D721Med (cell line): ENCODE data around the gene CSNK1G3.

Experiments
- DNase-seq: peaks from one replicate; pipeline ENCODE4 v3.0.0; 2011; ENCODE audit warnings: low spot score; ENCODE audit not compliant: insufficient read length
- FAIRE-seq: peaks from 2 replicates; lab custom pipeline; 2011; peaks lifted over from hg19 to GRCh38; lab: Jason Lieb, UNC
- TF ChIP-seq, protein P1 (sequence below): IDR thresholded peaks from 2 replicates; pipeline ENCODE4 v1.5.1; 2012; ENCODE audit warnings: mild to moderate bottlenecking, control low read depth; ENCODE audit not compliant: insufficient read depth; ENCODE audit errors: missing control alignments

The CSNK1G3 gene

DNA sequence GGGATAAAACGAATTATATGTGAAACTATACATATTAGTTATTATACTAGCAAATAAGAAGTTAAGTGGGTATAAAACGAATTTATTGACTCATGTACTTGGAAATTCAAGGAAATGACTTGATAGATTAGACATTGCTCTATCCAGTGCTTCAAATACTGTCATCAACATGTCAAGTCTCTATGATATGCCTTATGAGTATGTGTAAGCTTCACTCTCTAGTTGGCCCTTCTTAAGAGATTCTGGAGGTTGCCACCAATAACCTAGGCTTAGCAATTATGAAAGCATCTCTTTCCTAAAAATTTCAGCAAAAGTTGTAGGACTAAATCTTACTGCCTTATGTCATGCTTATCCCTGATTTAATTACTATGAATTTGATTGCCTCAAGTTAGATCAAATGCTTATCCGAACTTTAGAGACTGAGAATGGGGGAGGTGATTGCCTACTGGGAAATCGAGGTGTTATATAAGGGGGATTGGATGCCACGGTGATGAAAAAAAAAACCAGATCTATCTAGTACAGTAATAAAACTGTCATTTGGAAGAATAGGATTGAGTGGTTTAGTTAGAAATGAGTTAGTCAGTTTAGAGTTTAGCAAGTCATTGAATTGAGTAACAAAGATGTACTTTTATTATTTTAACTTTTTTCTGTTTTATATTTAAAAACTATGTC, 46.9 kb downstream of the CSNK1G3 start:
- DNase-seq (no peak), FAIRE-seq (no peak)
- TF ChIP-seq, protein P1, sequence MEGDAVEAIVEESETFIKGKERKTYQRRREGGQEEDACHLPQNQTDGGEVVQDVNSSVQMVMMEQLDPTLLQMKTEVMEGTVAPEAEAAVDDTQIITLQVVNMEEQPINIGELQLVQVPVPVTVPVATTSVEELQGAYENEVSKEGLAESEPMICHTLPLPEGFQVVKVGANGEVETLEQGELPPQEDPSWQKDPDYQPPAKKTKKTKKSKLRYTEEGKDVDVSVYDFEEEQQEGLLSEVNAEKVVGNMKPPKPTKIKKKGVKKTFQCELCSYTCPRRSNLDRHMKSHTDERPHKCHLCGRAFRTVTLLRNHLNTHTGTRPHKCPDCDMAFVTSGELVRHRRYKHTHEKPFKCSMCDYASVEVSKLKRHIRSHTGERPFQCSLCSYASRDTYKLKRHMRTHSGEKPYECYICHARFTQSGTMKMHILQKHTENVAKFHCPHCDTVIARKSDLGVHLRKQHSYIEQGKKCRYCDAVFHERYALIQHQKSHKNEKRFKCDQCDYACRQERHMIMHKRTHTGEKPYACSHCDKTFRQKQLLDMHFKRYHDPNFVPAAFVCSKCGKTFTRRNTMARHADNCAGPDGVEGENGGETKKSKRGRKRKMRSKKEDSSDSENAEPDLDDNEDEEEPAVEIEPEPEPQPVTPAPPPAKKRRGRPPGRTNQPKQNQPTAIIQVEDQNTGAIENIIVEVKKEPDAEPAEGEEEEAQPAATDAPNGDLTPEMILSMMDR, result no peak

DNA sequence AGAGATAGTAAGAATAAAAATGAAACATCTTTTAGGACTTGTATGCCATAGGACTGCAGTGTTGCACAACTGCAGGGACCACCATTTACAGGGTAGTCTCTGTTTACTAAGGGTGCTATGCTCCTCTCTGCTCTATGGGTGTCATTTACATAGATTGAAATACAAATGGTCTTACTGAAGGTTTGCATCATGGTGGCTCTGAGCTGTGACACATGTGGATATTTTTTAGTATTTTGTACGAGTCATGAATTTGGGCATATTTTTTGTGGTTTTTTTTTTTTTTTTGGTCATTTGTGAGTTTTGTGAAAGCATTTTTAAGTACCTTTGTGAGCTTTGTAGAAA, 47.4 kb downstream of the CSNK1G3 start:
- DNase-seq (no peak), FAIRE-seq (no peak)
- TF ChIP-seq, protein P1, result no peak

DNA sequence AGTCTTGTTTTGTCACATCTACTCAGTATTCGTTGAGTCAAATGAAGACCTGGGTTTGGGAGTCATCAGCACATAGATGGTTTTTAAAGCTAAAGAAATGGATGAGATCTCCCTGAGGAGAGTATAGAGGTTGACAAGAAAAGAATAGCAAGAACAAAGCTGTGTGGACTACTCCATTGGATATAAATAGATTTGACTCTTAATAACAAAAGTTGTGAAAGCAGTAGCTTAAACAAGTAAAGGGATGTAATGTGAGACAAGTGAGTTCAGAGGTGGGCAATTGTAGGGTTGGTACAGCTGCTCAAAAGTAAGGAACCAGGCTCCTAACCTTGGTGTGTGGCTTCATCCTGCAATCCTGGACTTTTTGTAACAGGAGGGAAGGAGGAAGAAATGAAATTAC, 49.3 kb downstream of the CSNK1G3 start:
- TF ChIP-seq, protein P1, result no peak
- DNase-seq (no peak), FAIRE-seq (no peak)

DNA sequence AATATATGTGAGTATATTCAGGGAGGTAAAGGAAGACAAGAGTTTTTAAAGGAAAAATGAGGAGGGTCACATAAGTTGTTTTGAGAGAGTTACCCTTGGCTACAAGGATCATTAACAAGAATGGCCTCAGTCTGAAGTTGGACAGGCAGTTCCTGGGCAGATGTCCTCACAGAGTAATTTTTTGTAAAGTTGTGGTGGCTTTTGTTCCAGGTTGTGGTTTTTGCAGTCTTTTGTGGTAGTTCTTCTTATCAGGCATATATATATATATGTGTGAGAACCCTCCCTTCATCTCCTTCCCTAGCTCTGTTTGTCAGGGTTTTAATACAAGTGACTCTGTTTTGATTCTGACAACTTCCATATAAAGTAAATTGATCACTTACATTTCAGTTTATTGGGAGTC, 60.0 kb downstream of the CSNK1G3 start:
- DNase-seq, result no peak
- no peak for FAIRE-seq
- TF ChIP-seq, protein P1, result no peak

DNA sequence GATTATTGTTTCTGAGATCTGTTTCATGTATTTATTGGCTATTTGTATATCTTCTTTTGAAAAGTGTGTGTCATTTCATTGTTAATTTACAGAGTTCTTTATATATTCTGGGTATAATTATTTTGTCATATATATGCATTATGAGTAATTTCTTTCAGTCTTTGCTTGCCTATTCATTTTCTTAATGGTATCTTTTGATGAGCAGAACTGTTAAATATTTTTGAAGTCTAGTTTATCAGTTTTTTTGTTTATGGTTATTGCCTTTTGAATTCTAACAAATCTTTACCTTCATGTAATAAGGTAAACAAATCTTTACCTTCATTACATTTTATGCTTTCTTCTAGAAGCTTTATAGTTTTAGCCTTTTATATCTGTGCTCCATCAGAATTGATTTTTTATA, 66.4 kb downstream of the CSNK1G3 start:
- DNase-seq (no peak), FAIRE-seq (peak; percentile 69)
- TF ChIP-seq, protein P1, result no peak

DNA sequence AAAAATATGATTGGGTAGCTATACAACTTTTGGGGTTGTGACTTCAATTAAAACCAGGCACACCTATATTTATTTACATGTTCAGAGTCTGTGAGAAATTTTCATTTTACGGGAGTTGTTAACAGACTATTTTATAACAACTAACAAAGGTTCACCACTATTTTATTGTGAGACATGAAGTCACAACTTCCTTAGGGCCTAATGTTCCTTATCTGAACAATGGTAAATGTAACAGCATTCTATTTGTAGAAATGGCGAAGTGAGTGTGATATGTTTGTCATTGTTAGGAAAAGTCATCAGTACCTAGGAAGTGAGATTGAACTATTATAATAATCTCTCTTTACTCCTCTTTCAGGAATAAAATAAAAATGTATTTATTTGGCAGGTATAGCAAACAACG, 67.4 kb downstream of the CSNK1G3 start:
- TF ChIP-seq, protein P1, result no peak
- FAIRE-seq (no peak), DNase-seq (no peak)

DNA sequence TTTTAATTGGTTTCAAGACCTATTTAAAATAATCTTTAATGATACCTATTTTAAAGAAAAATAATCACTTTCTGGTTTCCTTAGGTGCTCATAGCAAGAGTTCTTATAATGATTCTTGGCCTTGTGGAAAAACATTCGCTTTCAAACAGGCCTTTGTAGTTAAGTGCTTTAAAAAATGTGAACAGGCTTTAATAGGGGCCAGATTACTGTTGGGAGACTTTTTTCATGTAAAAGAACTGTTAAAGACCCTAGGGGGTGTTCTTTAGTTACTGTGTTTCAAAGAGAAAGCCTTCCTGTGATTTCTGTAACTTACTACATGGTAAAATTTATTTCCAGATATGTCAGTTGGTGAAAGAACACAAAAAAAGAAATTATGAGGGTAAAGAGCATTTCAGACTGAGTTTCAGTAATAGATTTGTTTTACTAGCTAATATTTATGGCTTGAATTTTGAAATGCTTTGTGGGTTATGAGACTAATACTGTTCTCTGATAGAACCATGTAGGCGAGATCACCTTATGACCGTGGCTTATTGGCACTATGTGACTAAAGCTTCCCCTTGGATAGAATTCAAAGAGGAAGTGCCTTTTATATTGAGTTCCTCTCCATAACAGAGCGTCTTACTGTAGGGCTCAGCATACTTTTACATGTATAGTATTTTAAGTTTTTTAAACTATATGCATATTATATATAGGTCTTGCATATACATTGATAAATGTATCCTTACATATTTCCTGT, 70.7 kb downstream of the CSNK1G3 start:
- FAIRE-seq, result no peak
- TF ChIP-seq, protein P1, result no peak
- no peak for DNase-seq
